ENCODE data around the gene SDHD.

DNA sequence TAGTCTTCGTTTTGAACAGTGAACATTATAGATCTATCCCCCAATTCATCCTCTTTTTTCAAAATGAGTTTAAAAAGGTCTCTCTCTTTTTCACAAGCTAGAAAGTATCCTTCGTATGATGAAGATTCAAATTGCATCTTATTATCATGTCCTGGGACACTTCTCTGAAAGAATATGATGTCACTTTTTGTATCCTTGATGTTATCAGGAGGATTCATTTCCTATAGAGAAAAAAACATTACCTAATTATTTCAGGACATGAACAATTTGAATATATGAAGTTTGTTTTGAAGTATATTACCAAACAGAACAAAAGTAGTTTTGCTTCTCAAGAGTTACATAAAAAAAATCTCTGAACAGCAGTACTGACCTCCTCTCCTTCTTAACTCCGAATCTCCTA is 56.9 kb downstream of the SDHD start:
- TF ChIP-seq, protein P1, sequence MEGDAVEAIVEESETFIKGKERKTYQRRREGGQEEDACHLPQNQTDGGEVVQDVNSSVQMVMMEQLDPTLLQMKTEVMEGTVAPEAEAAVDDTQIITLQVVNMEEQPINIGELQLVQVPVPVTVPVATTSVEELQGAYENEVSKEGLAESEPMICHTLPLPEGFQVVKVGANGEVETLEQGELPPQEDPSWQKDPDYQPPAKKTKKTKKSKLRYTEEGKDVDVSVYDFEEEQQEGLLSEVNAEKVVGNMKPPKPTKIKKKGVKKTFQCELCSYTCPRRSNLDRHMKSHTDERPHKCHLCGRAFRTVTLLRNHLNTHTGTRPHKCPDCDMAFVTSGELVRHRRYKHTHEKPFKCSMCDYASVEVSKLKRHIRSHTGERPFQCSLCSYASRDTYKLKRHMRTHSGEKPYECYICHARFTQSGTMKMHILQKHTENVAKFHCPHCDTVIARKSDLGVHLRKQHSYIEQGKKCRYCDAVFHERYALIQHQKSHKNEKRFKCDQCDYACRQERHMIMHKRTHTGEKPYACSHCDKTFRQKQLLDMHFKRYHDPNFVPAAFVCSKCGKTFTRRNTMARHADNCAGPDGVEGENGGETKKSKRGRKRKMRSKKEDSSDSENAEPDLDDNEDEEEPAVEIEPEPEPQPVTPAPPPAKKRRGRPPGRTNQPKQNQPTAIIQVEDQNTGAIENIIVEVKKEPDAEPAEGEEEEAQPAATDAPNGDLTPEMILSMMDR (IDR thresholded peaks at IDR 0.05; ENCODE audit: low read depth, low read length, missing input control) = no peak
- TF ChIP-seq, protein P2, sequence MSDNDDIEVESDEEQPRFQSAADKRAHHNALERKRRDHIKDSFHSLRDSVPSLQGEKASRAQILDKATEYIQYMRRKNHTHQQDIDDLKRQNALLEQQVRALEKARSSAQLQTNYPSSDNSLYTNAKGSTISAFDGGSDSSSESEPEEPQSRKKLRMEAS (IDR thresholded peaks at IDR 0.05) = no peak

All from liver (tissue), 2 donors.